Ovary (tissue), 3 donors: ENCODE data around the gene PLEK.

ENCODE experiments used
- CTCF ChIP-seq, 3 donors: fragments of 450-650 bp in 2 of 3; fragments of 200-600 bp in 1 of 3; IDR thresholded peaks; one replicate each; pipeline versions ENCODE4 v1.5.1 to v1.8.0; 2016 to 2022; ENCODE audit warnings: antibody characterized with exemption in 3 of 3, mild to moderate bottlenecking in 1 of 3
- EP300 ChIP-seq: sonication (generic); formaldehyde crosslinking; IDR thresholded peaks from one replicate; pipeline ENCODE4 v1.6.1; 2017; ENCODE audit warnings: antibody characterized with exemption
- POLR2A ChIP-seq: fragments of 450-650 bp; IDR thresholded peaks from one replicate; pipeline ENCODE4 v1.6.1; 2017; ENCODE audit warnings: antibody characterized with exemption, mild to moderate bottlenecking, moderate library complexity
- donor health status: DM: no; HTN: no; CAD: no.

GRCh38 chr2:68416081-68416675 lies 51.1 kb downstream of the PLEK start:
- TF ChIP-seq POLR2A (no peak), CTCF (IDR thresholded peaks at IDR 0.05) (no peak), EP300 (no peak)
